Mucosa of gallbladder (tissue), 1 donor: ENCODE results near the gene CDKN2B. TPM values are rescaled to one million over a fixed set of nuclear protein-coding genes. Genes with fewer than 3 reads are reported as not detected.
"Not testable (repeated sequence)": the region's sequence is repeated elsewhere in the genome, so short reads cannot be mapped to it uniquely, and the experiment has no call there.

ENCODE experiments used
- DNase-seq: peaks from one replicate; pipeline ENCODE4 v3.0.0-alpha.2; 2020; ENCODE audit warnings: low spot score
- total RNA-seq: library from RNA; stranded (reverse); gene quantifications from one replicate; pipeline ENCODE4 v1.2.1, GENCODE V29; 2021
- donor health status: DM: no; HTN: no; CAD: no.

The CDKN2B gene
- total RNA-seq, 1 donor from 2014 or later = 2.5 TPM

DNA sequence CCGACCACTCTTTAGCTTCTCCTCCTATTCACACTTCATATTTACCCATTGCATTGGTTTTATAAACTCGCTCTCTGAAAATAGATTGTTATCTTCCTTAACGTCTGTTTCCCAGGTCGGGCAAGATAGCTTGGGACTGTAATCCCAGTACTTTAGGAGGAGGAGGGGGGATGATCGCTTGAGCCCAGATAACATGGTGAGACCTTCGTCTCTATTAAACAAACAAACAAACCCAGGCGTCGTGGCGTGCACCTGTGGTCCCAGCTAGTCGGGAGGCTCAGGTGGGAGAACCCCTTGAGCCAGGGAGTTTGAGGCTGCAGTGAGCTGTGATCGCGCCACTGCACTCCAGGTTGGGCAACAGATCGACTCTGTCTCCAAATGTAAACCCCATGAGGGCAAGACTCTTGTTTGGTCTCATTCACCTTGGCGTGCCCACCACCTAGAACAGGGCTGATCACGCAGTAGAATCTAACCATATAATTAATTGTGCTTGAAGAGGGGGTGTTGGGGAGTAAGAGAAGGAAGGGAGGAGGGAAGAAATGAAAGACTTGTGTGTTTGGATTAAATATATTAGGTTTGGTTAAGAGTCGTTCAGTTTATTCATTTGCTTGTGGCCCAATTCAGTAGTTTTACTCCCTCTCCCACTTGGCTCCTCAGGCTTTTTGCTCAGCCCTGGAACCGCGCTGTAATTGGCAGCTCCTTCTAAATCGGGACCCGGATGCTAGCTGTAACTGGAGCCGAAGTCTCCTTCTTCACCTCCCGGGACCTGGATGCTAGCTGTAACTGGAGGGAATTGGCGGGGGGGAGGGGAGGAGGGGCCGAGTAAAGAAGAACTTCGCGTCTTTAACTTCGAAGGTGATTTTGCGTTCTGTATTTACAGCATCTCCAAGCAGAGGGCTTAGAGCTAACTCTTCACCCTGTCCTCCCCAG, 39.8 kb downstream of the CDKN2B start:
- no peak for DNase-seq

DNA sequence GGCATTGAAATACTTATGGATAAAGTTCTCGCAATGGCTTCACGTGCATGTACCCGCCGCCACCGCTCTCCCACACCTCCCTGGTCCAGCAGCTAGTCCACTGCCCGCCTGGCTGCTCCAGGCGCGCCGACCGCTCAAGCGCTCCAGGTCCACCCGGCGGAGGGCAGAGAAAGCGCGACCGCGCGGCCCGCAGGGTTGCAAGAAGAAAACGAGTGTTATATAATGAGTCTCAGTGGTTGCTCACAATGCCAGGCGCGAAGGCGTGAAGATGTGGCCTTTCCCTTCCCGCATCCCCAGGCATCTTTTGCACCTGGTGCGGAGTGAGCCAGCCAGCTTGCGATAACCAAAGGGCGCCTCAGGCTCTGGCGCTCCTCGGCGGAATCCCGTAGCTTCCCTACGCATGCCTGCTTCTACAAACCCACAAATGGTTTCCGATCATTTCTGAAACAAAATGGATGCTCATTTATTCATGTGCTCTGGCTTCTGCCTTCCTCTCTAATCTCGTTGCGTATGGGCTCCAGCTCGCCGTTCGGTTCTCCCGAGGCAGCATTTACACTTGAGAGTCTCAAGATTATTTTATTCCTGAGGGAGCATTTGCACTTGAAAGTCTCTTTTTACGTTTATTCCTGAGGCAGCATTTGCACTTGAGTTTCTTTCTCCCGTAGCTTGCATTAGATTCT, 40.6 kb downstream of the CDKN2B start:
- DNase-seq = no peak

DNA sequence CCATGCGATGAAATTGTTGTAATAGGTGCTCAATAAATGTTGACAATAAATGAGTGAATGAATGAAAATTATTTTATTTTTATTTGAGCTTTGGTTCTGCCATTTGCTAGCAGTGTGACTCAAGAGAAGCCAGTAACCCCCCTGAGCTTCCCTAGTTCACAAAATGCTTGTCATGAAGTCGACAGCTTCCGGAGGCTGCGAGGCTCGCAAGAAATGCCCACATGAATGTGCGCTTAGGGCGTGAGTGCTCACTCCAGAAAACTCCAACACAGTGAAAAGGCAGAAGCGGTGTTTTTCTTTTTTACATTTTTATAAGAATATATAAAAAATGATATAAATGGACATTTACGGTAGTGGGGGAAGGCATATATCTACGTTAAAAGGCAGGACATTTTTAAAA, 41.4 kb downstream of the CDKN2B start:
- DNase-seq = no peak

DNA sequence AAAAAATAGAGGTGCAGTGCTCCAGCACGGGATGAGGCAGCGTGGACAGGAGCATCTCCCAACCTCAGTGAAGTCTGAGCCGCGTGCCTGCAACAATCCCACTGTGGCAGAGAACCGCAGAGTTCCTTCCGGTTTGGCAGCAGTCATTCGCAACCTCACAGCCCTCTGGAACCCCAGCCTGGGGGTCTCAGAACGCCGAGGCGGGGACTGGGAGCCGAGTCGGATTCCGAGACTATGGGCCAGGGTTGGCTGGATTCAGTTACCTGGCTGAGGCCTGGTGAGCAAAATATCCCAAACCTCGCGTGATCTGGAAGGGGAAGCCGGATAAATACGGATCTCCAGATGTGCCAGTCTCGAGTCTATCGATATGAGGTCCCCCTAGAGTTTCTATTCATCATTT, 41.9 kb downstream of the CDKN2B start:
- no peak for DNase-seq

DNA sequence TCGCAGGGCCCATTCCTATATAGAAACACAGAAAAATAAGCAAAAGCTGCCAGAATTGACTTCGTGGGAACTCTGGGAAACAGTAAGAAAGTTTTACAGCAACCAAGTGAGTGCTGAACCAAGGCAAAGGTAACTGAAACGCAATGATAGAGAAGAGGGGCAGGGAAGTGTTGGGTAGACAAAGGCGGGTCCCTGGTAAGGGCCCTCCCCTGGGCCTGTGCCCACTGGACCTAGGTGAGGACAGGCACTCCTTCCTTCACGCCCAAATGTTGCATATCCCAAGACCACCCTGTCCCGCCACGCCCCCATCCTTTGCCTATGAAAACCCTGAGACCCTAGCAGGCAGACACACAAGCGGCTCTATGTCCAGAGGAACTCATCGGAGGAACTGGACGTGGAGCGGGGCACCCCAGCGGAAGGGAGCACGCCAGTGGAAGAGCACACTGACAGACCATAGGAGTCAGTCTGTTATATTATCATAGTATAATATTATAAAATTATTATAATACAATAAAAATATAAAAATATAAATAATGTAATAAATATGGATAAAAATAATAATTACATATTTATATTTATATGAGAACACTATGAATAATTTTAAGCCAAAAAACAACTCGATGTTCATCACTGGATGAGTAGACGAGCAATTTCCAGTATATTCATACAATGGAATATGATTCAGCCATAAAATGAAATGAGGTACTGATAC, 42.8 kb downstream of the CDKN2B start:
- no peak for DNase-seq

DNA sequence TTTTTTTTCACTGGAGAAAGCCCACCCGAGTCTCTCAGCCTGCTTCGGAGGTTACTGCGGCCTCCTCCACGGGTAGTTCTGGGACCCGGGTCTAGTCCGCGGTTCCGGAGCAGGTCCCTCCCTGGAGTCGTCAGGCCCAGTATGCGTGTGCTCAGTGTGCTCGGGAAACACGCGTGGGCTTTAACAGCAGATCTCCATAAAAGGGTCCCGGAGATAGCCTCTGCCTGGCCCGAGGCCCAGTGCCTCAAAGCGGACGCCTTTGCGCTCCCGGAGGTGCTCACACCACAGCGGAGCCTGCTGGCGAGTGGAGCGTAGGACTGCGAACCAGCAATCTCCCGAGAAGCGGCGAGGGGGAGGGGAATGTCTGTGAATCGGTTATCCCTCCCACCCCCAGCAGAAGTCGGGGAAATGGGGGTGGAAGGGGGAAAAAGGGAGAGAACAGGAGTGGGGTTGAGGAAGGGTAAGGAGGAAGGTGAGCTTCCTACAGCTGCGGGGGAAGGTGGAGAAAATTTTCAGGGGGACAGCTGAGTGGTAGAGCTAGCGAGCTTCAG, 43.6 kb downstream of the CDKN2B start:
- no peak for DNase-seq

DNA sequence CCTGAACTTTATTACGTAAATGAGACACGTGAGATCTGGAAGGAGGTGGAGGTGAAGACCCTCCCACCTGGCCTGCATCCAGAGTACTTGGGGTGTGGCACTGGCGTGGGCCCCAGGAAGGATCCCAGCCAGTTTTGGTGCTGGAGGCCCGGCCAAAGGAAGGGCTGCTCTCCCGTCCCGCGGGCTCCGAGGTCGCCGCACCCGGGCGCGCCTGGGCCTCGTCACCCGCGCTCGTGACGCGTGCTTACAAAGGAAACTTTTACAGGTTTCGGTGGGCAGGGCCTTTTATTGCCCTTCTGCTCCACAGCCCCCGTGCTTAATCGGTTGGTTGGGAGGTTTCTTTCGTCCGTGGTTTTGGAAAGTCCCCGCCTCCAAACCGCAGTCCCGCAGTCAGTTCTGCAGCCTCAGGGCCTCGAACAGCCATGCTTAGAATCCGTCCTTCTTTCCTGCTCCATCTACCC, 44.1 kb downstream of the CDKN2B start:
- no peak for DNase-seq

DNA sequence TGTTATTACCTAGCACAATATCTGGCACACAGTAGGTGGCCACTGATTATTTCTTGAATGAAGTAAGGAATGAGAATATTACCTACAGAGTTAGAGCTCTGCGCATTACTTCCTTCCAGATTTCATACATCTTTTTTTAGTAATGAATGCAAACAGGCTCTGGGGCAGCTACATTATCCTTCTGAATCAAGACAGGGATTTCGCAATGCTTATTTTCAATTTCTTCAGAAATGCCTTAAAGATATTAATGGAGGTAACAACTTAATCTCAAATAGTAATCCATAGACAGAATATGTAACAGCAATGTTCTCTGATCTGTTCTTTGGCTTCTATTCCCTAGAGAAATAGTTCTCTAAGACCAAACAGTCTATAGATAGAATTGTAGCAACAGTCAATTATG, 47.5 kb downstream of the CDKN2B start:
- no peak for DNase-seq

DNA sequence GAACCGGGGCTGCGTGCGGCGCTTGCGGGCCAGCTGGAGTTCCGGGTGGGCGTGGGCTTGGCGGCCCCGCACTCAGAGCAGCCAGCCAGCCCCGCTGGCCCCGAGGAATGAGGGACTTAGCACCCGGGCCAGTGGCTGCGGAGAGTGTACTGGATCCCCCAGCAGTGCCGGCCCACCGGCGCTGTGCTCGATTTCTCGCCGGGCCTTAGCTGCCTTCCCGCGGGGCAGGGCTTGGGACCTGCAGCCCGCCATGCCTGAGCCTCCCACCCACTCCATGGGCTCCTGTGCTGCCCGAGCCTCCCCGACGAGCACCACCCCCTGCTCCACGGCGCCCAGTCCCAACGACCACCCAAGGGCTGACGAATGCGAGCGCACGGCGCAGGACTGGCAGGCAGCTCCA, 49.8 kb downstream of the CDKN2B start:
- not testable (repeated sequence) for DNase-seq

DNA sequence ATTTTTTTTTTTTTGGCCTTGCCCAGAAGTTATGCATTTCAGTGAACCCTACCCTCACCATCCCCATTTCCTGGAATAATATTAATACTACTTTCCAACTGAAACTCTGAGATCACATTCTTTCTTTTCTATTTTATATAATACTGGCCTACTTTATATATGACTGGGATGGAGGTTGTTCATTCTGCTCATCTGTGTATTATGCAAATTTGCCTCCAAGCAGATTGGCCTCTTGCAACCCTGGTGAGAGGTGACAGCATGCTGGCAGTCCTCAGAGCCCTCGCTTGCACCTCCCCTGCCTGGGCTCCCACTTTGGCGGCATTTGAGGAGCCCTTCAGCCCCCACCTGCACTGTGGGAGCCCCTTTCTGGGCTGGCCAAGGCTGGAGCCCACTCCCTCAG, 50.3 kb downstream of the CDKN2B start:
- no peak for DNase-seq

Other genes starting within 250 kb of the CDKN2B start
- gene MTAP, start 206.7 kb downstream of the CDKN2B start, total RNA-seq = 29.2 TPM
- 1.9 TPM for gene CDKN2A, start 14.9 kb downstream of the CDKN2B start, total RNA-seq
- 0.55 TPM for gene CDKN2B-AS1, start 14.5 kb downstream of the CDKN2B start, total RNA-seq